PC-3 (cell line): ENCODE measurements around the gene TTC33.

ENCODE experiments used
- CTCF ChIP-seq: fragments of 300-600 bp; sonication (generic); conservative IDR thresholded peaks from 2 replicates; pipeline ENCODE4 v1.5.1; 2017; ENCODE audit warnings: antibody characterized with exemption, low read depth, mild to moderate bottlenecking, low read length
- EZH2 ChIP-seq: fragments of 300-600 bp; sonication (generic); IDR thresholded peaks from one replicate; pipeline ENCODE4 v1.6.1; 2017; ENCODE audit warnings: antibody characterized with exemption, mild to moderate bottlenecking, low read length; ENCODE audit not compliant: unreplicated experiment
- EZH2phosphoT487 ChIP-seq: fragments of 300-600 bp; sonication (generic); IDR thresholded peaks from 2 replicates; pipeline ENCODE4 v1.6.1; 2018; ENCODE audit warnings: mild to moderate bottlenecking, antibody characterized with exemption, low read length, borderline replicate concordance

DNA sequence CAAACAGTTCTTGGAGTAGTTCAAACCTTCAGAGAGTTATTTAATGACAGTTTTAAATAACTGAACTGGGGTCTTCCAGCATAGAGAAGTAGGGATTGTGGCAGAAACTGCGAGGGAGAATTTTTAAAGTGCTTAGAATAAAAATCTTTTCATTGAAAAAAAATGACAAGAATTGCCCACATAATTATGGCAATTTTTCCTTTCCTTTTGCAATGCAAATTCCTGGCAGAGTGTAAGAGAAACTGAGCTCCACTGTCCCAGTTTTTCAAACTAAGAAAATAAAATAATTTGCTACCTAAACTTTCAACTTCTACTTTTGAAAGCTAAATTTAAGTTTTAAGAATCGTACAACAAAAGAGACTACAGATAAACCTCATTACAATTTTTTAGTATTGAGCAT, 78.3 kb downstream of the TTC33 start:
- no peak for TF ChIP-seq EZH2phosphoT487
- no peak for TF ChIP-seq CTCF
- TF ChIP-seq EZH2: no peak
